GM18873 (cell line): ENCODE data around the gene FOXJ1.

Experiments used
- ATAC-seq: cut with Tn5 transposase; IDR thresholded peaks from one replicate; pipeline ENCODE4 v1.9.1; 2021; ENCODE audit warnings: mild to moderate bottlenecking, moderate library complexity, moderate number of reproducible peaks; ENCODE audit not compliant: unreplicated experiment, low FRiP score

FOXJ1 gene

DNA sequence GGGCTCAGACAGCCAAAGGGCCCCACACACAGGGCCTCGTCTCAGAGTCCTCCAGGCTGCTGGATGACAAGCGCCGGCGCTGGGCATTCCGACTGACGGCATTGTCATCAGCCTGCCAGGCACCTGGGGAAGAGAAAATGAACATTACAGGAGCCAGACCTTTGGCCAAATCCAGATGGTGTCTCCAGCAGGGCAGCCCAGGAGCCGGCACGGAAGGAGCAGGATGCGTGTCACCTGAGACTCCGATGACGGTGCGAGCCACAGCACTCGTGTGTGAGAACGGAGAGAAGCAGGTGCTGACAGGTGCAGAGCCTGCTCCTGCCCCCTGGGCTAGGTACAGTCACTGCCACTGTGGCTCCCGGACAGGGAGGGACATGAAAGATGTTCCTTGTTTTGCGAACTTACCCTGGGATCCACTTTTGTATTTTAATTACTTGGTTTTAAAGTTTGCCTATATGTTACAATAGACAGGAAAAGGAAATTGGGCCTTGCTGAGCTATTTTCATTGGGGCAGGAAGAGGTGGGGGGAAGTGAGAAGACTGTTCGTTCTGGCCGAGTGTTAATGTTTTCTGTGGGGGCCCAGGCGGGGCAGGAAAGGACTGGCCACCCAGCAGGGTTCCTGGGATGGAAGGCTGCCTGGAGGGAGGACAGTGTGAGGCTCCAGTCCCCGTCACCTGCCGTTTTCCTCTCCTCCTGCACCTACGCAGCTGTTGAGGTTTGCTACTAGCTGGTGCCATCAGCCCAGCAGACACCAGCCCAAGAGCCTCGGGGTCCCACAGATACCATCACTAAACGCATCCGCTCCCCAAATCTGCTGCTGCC lies 4.4 kb upstream of the FOXJ1 start:
- ATAC-seq = no peak

- ATAC-seq = no peak
Measured at GRCh38 chr17:76142585-76143041, 1.6 kb upstream of the FOXJ1 start.

DNA sequence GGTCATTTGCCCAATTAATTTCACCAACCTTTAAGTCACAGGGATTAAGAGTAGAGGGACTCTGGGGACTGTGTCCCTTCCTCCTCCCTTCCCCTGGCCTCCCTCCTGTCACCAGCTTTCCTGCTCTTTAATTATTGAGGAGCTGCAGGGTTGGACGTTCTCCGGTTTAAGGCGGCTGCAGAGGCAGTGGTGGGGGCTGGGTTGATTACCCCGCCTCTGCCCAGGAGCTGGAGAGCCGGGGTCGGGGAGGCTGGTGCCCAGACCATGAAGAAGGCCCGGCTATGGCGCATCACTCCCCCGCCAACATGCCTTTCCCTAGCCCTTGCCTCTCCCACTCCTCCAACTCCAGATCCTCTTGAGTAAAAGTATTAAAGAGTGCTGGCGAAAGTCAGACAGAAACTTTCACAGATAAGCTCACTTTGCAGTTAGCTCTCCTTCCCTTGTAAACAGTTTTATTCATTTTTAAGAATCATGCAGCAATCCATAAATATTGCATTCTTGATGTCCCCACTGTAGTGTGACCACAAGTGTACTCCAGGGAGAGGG lies 1.1 kb upstream of the FOXJ1 start:
- ATAC-seq = no peak

DNA sequence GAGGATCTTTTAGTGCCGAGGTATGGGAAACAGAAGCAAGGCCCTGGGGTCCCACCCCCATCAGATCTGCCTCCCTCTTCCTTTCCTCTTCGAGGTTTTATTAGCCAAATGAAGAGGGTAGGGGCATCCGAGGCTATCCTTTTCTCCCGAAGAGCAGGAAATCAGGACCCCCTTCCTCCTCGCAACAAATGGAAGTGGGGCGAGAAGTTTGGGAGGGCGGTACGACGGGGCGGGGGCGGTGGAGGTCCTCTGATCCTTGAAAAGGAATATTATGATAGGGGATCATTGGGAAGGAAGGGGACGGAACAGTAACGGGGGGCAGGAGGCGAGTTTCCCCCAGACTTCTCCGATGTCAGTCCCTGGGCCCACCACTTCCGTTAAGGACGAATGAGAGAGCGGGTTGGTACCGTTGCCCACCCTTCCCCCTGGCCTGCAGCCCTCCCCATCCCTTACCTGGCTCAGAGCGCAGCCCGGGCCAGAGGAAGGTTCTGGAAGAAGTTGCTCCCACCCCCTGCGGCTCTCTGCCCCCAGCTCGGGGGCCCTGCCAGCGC lies 309 bp downstream of the FOXJ1 start:
- ATAC-seq = no peak

- ATAC-seq = no peak
Measured at GRCh38 chr17:76139801-76140660, 1.0 kb downstream of the FOXJ1 start.

- no peak for ATAC-seq
Measured at GRCh38 chr17:76138896-76139752, 1.9 kb downstream of the FOXJ1 start.

DNA sequence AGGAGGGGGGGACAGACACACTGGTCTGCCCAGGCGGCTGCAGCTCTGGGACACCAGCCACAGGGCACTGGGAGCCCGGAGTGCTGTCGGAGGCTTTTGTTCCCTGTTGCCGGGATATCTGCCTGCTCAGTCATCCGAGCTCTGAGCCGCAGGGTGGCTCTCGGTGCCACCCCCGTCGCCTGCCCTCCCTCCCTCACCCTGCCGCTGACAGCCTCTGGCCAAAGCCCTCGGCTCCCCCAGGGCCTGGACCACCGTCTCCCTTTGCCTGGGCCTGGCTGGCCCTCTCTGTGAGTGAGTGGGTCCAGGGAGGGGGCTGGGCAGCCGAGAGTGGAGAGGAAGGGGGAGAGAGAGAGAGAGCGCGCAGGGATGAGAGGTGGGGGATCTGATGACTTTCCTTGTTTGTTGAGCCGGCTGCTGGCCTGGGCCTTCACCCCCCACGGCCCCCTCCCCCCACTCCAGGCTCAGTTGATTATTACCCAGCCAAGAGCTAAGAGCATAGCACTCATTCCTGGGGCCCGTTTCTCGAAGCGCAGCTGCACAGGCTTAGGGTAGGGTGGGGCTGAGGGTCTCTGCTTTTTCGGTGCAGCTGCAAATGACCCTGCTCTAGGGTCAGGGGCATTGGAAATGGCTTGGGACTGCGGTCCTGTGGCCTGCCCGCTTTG lies 2.7 kb downstream of the FOXJ1 start:
- no peak for ATAC-seq

- no peak for ATAC-seq
Measured at GRCh38 chr17:76137351-76138233, 3.5 kb downstream of the FOXJ1 start.

DNA sequence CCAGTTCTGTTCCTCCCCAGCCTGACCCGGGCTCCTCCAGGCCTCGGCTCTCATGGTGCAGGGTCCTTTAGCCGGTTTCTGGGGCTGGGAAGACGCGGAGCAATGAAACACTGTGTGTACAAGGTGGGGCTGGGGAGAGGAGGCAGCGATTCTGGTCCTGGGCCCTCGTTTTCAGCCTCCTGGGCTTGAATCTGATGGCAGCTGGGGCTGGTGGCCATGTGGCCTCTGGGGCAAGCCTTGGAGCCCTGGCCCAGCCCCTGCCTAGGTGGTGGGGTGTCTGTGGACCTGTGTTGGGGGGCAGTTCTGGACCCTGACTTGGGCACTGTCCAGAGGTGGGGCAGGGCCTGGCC lies 4.1 kb downstream of the FOXJ1 start:
- no peak for ATAC-seq

DNA sequence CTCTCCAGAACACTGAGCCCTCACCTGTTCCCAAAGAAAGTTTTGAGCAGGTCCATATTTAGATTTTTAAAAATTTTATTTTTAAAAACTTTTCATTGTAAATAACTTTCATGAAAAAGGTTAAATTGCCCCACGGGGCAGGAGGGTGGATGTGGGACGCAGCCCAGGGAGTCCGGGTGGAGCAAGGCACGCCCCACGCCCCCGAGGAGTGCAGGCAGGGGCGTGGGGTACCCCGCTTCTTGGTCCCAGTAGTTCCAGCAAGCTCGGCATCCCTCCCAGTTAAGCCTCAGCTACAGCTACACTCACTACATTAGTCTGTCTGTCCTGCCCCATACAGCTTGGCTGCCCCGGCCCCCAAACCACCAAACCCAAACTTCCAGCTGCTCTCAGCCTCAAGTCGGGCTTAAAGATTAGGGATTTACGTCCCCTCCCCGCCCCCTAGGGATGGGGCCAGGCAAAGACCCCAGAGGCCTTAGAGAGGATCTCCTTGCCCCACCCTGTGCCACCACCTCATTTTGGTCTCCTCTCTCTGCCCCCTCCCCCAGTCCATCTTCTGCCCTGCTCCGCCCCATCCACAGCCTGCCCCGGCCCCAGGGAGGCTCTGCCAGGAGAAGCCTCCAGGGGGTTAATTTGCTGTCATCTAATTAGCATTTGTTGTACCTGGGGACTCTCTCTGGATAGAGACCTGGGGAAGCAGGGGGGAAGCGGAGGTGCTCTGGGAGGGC lies 4.6 kb downstream of the FOXJ1 start:
- ATAC-seq = no peak

DNA sequence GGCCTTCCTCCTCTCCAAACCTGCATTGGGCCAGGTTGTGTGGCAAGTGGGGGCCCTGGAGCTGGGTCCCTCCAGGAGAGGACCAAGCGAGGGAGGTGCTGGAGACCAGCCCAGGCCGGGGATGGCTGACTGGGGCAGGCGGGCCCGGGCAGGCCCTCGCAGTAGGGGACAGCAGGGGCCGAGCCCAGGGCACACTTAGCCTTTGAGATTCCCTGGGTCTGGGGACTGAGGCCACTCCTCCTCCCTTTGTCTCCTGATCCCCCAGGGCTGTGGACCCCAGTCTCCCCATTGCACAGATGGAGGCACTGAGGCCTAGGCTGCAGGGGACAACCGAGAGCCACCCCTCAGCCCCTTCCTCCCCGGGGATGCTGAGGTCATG lies 5.2 kb downstream of the FOXJ1 start:
- ATAC-seq = no peak

DNA sequence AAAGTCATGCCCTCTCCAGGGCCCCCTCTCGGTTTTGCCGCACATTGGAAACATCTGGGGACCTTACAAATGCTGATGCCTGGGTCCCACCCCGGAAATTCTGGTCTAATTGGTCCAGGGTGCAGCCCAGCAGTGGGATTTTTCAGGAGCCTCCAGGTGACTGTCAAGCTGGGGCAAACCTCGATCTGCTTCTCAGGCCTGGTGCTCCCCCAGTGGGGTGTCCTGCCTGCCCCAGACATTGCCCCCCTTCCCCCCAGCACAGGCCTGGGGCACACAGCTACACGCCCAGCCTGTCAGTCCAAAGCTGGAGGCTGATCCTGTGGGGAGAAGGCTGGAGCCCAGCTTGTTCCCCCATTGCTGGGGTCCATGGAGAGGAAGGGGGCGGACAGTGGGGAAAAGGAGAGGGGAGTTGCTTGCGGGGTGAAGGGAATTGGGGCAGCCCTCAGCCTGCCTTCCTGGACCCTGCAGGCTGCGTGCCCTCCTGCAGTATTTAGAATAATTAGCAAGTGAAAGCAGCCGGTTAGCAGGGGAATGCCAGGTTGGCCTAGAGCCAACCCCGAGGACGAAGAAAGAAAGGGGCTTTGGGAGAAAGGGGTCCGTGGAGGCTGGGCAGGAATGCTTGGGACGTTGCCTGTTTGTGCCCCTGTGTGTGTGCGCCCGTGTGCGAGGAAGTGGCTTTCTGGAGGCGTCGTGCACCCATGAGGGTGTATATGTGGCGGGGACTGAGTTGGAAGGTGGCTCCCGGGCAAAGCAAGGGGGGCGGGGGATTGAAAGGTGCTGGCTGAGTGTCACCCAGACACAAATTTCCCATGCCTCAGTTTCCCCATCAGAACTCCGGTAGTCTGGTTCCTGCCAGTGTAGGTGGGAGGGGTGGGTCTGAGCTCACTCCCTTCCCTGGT lies 5.9 kb downstream of the FOXJ1 start:
- no peak for ATAC-seq

DNA sequence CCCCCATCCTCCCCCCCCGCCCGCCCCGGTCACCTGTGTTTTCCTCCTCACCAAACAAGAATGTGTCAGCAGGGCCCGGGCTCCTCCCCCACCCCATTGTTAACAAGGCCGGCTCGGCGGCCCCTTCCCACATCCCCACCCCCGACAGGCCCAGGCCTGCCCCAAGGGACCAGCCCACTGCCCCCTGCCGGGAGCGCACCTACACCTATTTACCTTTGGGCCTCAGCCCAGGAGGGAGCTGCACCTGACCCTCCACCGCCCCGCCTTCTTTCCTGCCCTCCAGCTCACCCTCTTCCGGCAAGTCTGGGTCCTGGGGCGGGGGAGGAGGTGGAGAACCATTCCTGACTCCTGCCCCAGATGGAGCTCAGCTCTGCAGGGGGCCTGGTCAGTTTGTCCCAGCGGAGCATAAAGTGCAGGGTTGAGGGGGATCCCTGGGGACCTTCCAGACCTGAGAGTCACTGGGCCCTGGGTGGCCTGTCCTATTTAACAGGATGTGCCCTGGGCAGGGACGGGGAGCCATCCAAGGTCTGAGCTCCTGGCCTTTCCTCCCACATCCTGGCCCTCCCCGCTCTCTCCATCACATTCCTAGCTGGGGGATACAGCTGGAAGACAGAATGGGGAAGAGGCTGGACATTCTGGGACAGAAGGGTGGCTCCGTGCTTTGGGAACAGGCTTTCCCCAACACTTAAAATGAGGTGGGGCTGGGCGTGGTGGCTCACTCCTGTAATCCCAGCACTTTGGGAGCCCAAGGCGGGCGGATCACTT lies 8.3 kb downstream of the FOXJ1 start:
- ATAC-seq = no peak

DNA sequence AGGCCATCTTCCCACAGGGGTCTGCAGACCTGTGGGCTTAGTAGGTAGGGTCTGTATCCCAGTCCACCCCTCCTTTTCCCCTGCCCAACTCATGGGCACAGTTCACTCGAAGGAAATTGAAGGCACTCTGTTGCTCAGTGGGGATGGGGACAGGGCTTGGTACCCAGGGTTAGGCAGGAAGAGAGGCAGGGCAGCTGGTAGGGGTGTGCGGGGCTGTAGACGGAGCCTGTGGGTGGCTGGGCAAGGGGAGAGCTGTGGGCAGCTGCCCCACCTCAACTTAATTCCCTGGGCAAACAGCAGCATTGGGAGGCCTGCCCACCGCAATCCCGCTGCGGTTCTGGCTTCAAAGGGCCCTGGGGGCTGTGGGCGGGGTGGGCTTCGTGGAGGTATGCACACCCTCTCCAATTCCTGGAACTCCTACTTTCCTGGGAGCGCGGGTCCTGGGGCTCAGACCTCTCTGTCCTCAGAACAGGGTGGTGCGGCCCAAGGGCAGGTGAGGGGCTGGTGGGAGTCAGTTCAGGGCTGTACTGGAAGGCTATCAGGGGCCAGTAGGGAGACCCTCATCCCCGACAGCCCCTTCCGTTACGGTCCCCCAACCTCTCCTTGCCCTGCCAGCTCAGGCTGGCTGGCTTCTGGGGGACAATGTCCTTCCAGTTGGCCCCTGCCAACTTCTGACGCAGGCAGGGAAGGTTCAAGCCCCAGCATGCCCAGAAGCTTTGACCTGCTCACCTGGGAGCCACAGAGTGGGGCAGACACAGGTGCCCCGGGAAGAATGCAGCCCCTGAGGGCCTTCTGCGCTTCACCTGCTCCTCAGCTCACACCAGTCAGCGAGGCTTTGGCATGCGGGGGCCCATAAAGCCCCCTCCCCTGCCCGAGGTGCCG lies 9.1 kb downstream of the FOXJ1 start:
- ATAC-seq = no peak

DNA sequence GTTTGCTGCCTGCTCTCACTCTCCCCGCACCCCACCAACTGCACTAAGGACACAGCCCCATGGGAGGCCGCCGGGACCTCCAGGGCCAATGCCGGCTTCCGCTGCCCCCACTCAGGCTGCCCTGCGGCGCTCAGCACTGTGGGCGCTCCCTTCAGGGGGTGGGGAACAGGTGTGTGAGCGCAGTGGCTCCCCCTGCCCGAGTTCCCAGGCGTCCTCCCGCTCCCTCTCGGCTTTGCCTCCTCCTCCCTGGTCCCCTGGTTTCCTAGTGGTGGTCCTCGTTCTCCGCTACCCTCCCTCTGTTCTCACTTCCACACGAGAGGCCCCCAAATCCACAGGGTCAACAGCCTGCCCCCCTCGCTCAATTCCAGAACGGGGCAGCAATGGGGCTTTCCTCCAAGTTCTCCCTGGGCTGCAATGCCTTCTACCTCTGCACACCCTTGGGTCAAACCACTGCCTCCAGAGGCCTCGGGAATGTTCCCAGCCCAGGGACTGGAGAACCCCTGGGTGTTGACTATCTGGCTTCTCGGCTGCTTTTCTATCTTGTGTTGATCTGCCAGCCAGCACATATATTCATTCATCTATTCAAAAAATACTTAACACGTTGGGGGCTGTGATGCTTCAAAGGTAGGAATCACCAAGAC lies 9.9 kb downstream of the FOXJ1 start:
- ATAC-seq = no peak
